Adipose tissue (tissue), 3 donors: Measurements from ENCODE around the gene ARSD. TPM values are rescaled to one million over a fixed set of nuclear protein-coding genes. Genes with fewer than 3 reads are reported as not detected.
"Not testable (repeated sequence)": the region's sequence is repeated elsewhere in the genome, so short reads cannot be mapped to it uniquely, and the experiment has no call there.

ENCODE experiments used
- H3K27ac ChIP-seq: one replicate; pipeline ENCODE4 v1.5.1; 2013; ENCODE audit warnings: low read depth, low read length
- whole genome bisulfite sequencing, 3 donors: extraction: QIAGEN DNeasy Blood & Tissue Kit; methylation state at CpG; one replicate each; pipeline ENCODE4 v1.1.7; 2013; 5-methylcytosine and 5-hydroxymethylcytosine counted together
- polyA plus RNA-seq, 3 donors: library from polyadenylated mRNA; stranded (reverse); fragments of 200-250 nt; gene quantifications; one replicate each; pipeline ENCODE4 v1.2.3, GENCODE V29; 2013
- donor health status: healthy with polysubstance abuse.
- donor health status: Bipolar disorder and iron deficiency.
- donor health status: healthy.

Gene ARSD
- polyA plus RNA-seq, 3 donors = 5.4 to 22.1 (median 17.9) TPM

GRCh38 chrX:2898846-2899512 lies 30.2 kb downstream of the ARSD start:
- 40 to 88% (median 80%) methylated on average over 13 of the region's 13 CpGs for WGBS, 3 donors
- H3K27ac ChIP-seq = no peak overlapping the region

GRCh38 chrX:2897690-2898623 lies 31.2 kb downstream of the ARSD start:
- H3K27ac ChIP-seq = not testable (repeated sequence)
- whole genome bisulfite sequencing, 3 donors = 9 to 20% (median 15%) methylated on average over 19 to 22 of the region's 22 CpGs

- WGBS, 3 donors = 35 to 86% (median 70%) methylated on average over 11 to 12 of the region's 12 CpGs
- H3K27ac ChIP-seq = no peak overlapping the region
These were observed 31.8 kb downstream of the ARSD start for GRCh38 chrX:2897311-2897689.

GRCh38 chrX:2894885-2895292 lies 34.2 kb downstream of the ARSD start:
- H3K27ac ChIP-seq = no peak overlapping the region
- WGBS, 3 donors = 21 to 39% (median 22%) methylated on average over 9 of the region's 9 CpGs

GRCh38 chrX:2892816-2893215 lies 36.3 kb downstream of the ARSD start:
- WGBS, 3 donors = 81 to 89% (median 89%) methylated on average over 5 of the region's 5 CpGs
- no peak overlapping the region for H3K27ac ChIP-seq

- not testable (repeated sequence) for H3K27ac ChIP-seq
- 46 to 72% (median 59%) methylated on average over 18 to 20 of the region's 22 CpGs for WGBS, 3 donors
These were observed 38.3 kb downstream of the ARSD start for GRCh38 chrX:2890536-2891460.

- WGBS, 3 donors = 25 to 29% (median 25%) methylated on average over 15 of the region's 15 CpGs
- H3K27ac ChIP-seq = not testable (repeated sequence)
These were observed 39.2 kb downstream of the ARSD start for GRCh38 chrX:2889706-2890490.

- no peak overlapping the region for H3K27ac ChIP-seq
- 27 to 42% (median 30%) methylated on average over 11 of the region's 11 CpGs for WGBS, 3 donors
These were observed 40.0 kb downstream of the ARSD start for GRCh38 chrX:2889045-2889605.

GRCh38 chrX:2888309-2888708 lies 40.8 kb downstream of the ARSD start:
- no peak overlapping the region for H3K27ac ChIP-seq
- WGBS, 3 donors = 48 to 91% (median 54%) methylated on average over 7 of the region's 7 CpGs

GRCh38 chrX:2883770-2884169 lies 45.4 kb downstream of the ARSD start:
- H3K27ac ChIP-seq = no peak overlapping the region
- 97 to 98% (median 98%) methylated on average over 14 of the region's 14 CpGs for WGBS, 3 donors

GRCh38 chrX:2879670-2880069 lies 49.5 kb downstream of the ARSD start:
- 82 to 92% (median 88%) methylated on average over 1 of the region's 1 CpG for WGBS, 3 donors
- H3K27ac ChIP-seq = no peak overlapping the region

- H3K27ac ChIP-seq = no peak overlapping the region
- WGBS, 3 donors = 54 to 89% (median 72%) methylated on average over 2 of the region's 2 CpGs
These were observed 50.6 kb downstream of the ARSD start for GRCh38 chrX:2878563-2878962.

GRCh38 chrX:2875798-2876399 lies 53.2 kb downstream of the ARSD start:
- WGBS, 3 donors = 59 to 84% (median 84%) methylated on average over 6 of the region's 6 CpGs
- H3K27ac ChIP-seq = no peak overlapping the region

GRCh38 chrX:2875136-2875481 lies 54.0 kb downstream of the ARSD start:
- WGBS, 3 donors = 95 to 100% (median 97%) methylated on average over 3 of the region's 3 CpGs
- H3K27ac ChIP-seq = no peak overlapping the region

GRCh38 chrX:2874222-2875135 lies 54.7 kb downstream of the ARSD start:
- WGBS, 3 donors = 88 to 92% (median 88%) methylated on average over 5 of the region's 5 CpGs
- H3K27ac ChIP-seq = no peak overlapping the region

- H3K27ac ChIP-seq = no peak overlapping the region
- WGBS, 3 donors = 86 to 91% (median 87%) methylated on average over 7 of the region's 7 CpGs
These were observed 56.4 kb downstream of the ARSD start for GRCh38 chrX:2872671-2873277.
